Ovary (tissue), 10 donors: ENCODE data around the gene TAF15. TPM values are rescaled to one million over a fixed set of nuclear protein-coding genes. Genes with fewer than 3 reads are reported as not detected.
A peak's percentile ranks its signal among the peaks of the same experiment; 100 is the strongest.

Experiments
- DNase-seq, 5 donors: peaks; one replicate each; pipeline ENCODE4 v3.0.0-alpha.2; 2019 to 2020
- H3K27ac ChIP-seq, 2 donors: fragments of 200-600 bp; one replicate each; pipeline versions ENCODE4 v1.5.1 to v1.8.0; 2019 to 2022
- H3K27me3 ChIP-seq: fragments of 200-600 bp; one replicate; pipeline ENCODE4 v1.8.0; 2022
- H3K36me3 ChIP-seq: fragments of 200-600 bp; sonication (generic); one replicate; pipeline ENCODE4 v1.5.1; 2019
- H3K4me1 ChIP-seq: one replicate; pipeline ENCODE4 v1.8.1; 2013; ENCODE audit warnings: mild to moderate bottlenecking, moderate library complexity; ENCODE audit not compliant: insufficient read depth
- H3K4me3 ChIP-seq: fragments of 200-600 bp; sonication (generic); one replicate; pipeline ENCODE4 v1.5.1; 2017
- H3K9me3 ChIP-seq, 2 donors: fragments of 200-600 bp in 1 of 2; sonication (generic) in 1 of 2; one replicate each; pipeline versions ENCODE4 v1.5.1 to v1.8.1; 2013 to 2019; ENCODE audit warnings: mild to moderate bottlenecking in 1 of 2, moderate library complexity in 1 of 2
- CTCF ChIP-seq, 3 donors: fragments of 450-650 bp in 2 of 3; fragments of 200-600 bp in 1 of 3; IDR thresholded peaks; one replicate each; pipeline versions ENCODE4 v1.5.1 to v1.8.0; 2016 to 2022; ENCODE audit warnings: antibody characterized with exemption in 3 of 3, mild to moderate bottlenecking in 1 of 3
- EP300 ChIP-seq: sonication (generic); formaldehyde crosslinking; IDR thresholded peaks from one replicate; pipeline ENCODE4 v1.6.1; 2017; ENCODE audit warnings: antibody characterized with exemption
- POLR2A ChIP-seq: fragments of 450-650 bp; IDR thresholded peaks from one replicate; pipeline ENCODE4 v1.6.1; 2017; ENCODE audit warnings: antibody characterized with exemption, mild to moderate bottlenecking, moderate library complexity
- WGBS, 3 donors: extraction: QIAGEN DNeasy Blood & Tissue Kit in 1 of 3; methylation state at CpG; one replicate each; pipeline versions ENCODE4 v1.1.5 to v1.1.7; 2013 to 2017; 5-methylcytosine and 5-hydroxymethylcytosine counted together
- intact Hi-C, 4 donors: fragments of 100-400 bp; cut with DNase I; formaldehyde crosslinking; loops; one replicate each; pipeline versions ENCODE4 v1.11.0 to v1.15.1; 2022 to 2023
- long read RNA-seq, 3 donors: library from polyadenylated mRNA in 2 of 3; unstranded in 2 of 3; transcript quantifications; one replicate each; pipeline ENCODE4 v2.0.0 and lab custom pipeline, GENCODE V29; 2021 to 2026
- polyA plus RNA-seq, 2 donors: library from polyadenylated mRNA; stranded (reverse); fragments of 200-250 nt in 1 of 2; fragments of 350-450 nt in 1 of 2; fragmentation: Illumina TruSeq in 1 of 2; extraction: RNeasy Lipid Tissue Mini Kit (QIAGEN cat#74804) in 1 of 2; gene quantifications; one replicate each; pipeline ENCODE4 v1.2.3, GENCODE V29; 2013 to 2014
- total RNA-seq, 7 donors: library from RNA; depleted of rRNA in 2 of 7; stranded (reverse); fragments of >200 nt in 2 of 7; fragmentation: NEBNext Ultra II Directional in 3 of 7; extraction: Animal tissue kit (Norgen Biotek cat#: 25700) in 3 of 7; gene quantifications; one replicate each; pipeline versions ENCODE4 v1.1.0 to v1.2.4, GENCODE V29; 2016 to 2023
- donor health status: DM: no; HTN: no; CAD: no; lungs with moderate emphysema.
- donor health status: DM: no; HTN: no; CAD: no.
- donor health status: Bipolar disorder and iron deficiency.
- donor health status: DM: yes; HTN: yes; CAD: no.
- donor health status: DM: no; HTN: no; CAD: no.
- donor health status: DM: yes; HTN: yes; CAD: no.

TAF15 gene
- 100 to 1,000 TPM in 5 of 7 donors, 10 to 100 TPM in 2; 30.2 to 162 (median 126) TPM for total RNA-seq
- polyA plus RNA-seq: 100 to 1,000 TPM in 1 of 2 donors, 10 to 100 TPM in 1; 88.9 to 223 TPM
- long read RNA-seq, donor 1, partial matches to known transcripts: 2 of 14 reads
- long read RNA-seq, donor 1, other reads (novel, unspliced or antisense): 5 of 14 reads
- long read RNA-seq, donor 2, transcript TAF15-215 (16 exons, 2,191 nt): major isoform, 11 of 93 reads
- long read RNA-seq, donor 2, transcript TAF15-213 (7 exons, 760 nt): minor isoform, 5 of 93 reads
- long read RNA-seq, donor 2, partial matches to known transcripts: 75 of 93 reads
- long read RNA-seq, donor 2, other reads (novel, unspliced or antisense): 0 of 93 reads
- long read RNA-seq, donor 3, partial matches to known transcripts: 0 of 5 reads
- long read RNA-seq, donor 3, other reads (novel, unspliced or antisense): 2 of 5 reads

GRCh38 chr17:35808962-35809854 is at the start of gene TAF15:
Gene TAF15, plus strand, starts transcription at chr17:35809484. Its CDS starts 86 bp downstream, at chr17:35809570.
- peaks cover 4% of the 10 kb centered on the region for H3K4me1 ChIP-seq
- no peaks in the 10 kb centered on the region for H3K9me3 ChIP-seq
- 0% methylated on average over 58 to 71 of the region's 71 CpGs for WGBS, 3 donors
- peak; percentile 99 for TF ChIP-seq POLR2A
- TF ChIP-seq CTCF (IDR thresholded peaks at IDR 0.05): peak; percentile 21 to 68 (median 60)
- no peak for TF ChIP-seq EP300
- no peaks in the 10 kb centered on the region for H3K36me3 ChIP-seq
- intact Hi-C loops: loop anchor here in 2 of 4 donors (5.0 kb wide), 2 partner anchors 42 to 47 kb away; partner anchors contain the start of gene C17orf50 (in 1 of the 2)
- H3K4me3 ChIP-seq: peak within 1 kb of the TSS; percentile 96
- peak within 1 kb of the TSS; percentile 84 to 89 for H3K27ac ChIP-seq
- H3K27me3 ChIP-seq: no peaks in the 10 kb centered on the region
- peak; percentile 94 to 95 (median 94) for DNase-seq

- Histone ChIP-seq H3K4me3 (no peak within 1 kb of the TSS), H3K27me3 (no peaks in the 10 kb centered on the region), H3K4me1 (peaks cover 3% of the 10 kb centered on the region), H3K9me3 (no peaks in the 10 kb centered on the region), H3K36me3 (no peaks in the 10 kb centered on the region), H3K27ac (no peak within 1 kb of the TSS)
- 58 to 91% (median 67%) methylated on average over 1 of the region's 1 CpG for WGBS, 3 donors
- intact Hi-C loops: loop anchor here in 2 of 4 donors (5.0 to 10.0 kb wide), 2 partner anchors 47 to 724 kb away; partner anchors contain the start of genes TAF15 (in 1 of the 2) and ZNHIT3 (in 1 of the 2)
- DNase-seq: no peak
- no peak for TF ChIP-seq POLR2A
- no peak for TF ChIP-seq CTCF (IDR thresholded peaks at IDR 0.05)
Observed at GRCh38 chr17:35760587-35760986, 48.7 kb upstream of the TAF15 start, which contains the start of gene C17orf50. Gene C17orf50, plus strand, starts transcription at chr17:35760887. Its CDS starts 55 bp downstream, at chr17:35760942.

- H3K27ac ChIP-seq: no peak overlapping the region
- DNase-seq: no peak
- no peak overlapping the region for H3K4me3 ChIP-seq
- WGBS, 3 donors: 74 to 77% (median 76%) methylated on average over 5 of the region's 5 CpGs
- no peaks in the 10 kb centered on the region for H3K9me3 ChIP-seq
- no peaks in the 10 kb centered on the region for H3K27me3 ChIP-seq
- intact Hi-C loops: loop anchor here in 2 of 4 donors (5.0 to 10.0 kb wide), 2 partner anchors 46 to 723 kb away; partner anchors contain the start of genes TAF15 (in 1 of the 2) and ZNHIT3 (in 1 of the 2)
- H3K4me1 ChIP-seq: peaks cover 3% of the 10 kb centered on the region
- H3K36me3 ChIP-seq: no peaks in the 10 kb centered on the region
- TF ChIP-seq CTCF (IDR thresholded peaks at IDR 0.05) (no peak), EP300 (no peak), POLR2A (no peak)
Observed at GRCh38 chr17:35761601-35762000, 47.7 kb upstream of the TAF15 start.

GRCh38 chr17:35763767-35764122 is 45.5 kb upstream of the TAF15 start:
- Histone ChIP-seq H3K36me3 (no peaks in the 10 kb centered on the region), H3K4me3 (peak overlapping the region; percentile 38), H3K4me1 (peaks cover 3% of the 10 kb centered on the region), H3K27ac (no peak overlapping the region), H3K27me3 (no peaks in the 10 kb centered on the region), H3K9me3 (no peaks in the 10 kb centered on the region)
- no peak for DNase-seq
- WGBS, 3 donors: 33 to 35% (median 34%) methylated on average over 17 of the region's 17 CpGs
- intact Hi-C loops: loop anchor here (2.0 to 10.0 kb wide), 3 partner anchors 41 to 721 kb away; partner anchors contain the start of genes TAF15 (in 1 of the 4) and ZNHIT3 (in 1 of the 4)
- TF ChIP-seq EP300: no peak
- no peak for TF ChIP-seq CTCF (IDR thresholded peaks at IDR 0.05)
- no peak for TF ChIP-seq POLR2A
